Naive B cell (primary cell): ENCODE measurements around the gene FAM124A. TPM values are rescaled to one million over a fixed set of nuclear protein-coding genes. Genes with fewer than 3 reads are reported as not detected.

Experiments used
- polyA plus RNA-seq, 6 donors: library from polyadenylated mRNA; unstranded; fragments of 300-500 nt; fragmentation: Illumina TruSeq; gene quantifications; one replicate each; pipeline ENCODE4 v1.2.3, GENCODE V29; 2021; ENCODE audit warnings: low read depth in 6 of 6

The FAM124A gene
- polyA plus RNA-seq, 6 donors from 2014 or later = 0.09 to 0.13 (median 0.09) TPM; not detected in 3

Other genes with a start within 250 kb of the FAM124A start
- gene C13orf42, start 111.1 kb upstream of the FAM124A start, polyA plus RNA-seq = not detected
- gene SERPINE3, start 117.3 kb downstream of the FAM124A start, polyA plus RNA-seq = under 1 TPM in 1 of 6 donors, not detected in 5; 0.57 TPM
- gene INTS6, start 230.6 kb downstream of the FAM124A start, polyA plus RNA-seq = 10 to 100 TPM; 20.6 to 33.5 (median 26.7) TPM